Glomerular endothelial cell (primary cell): Measurements from ENCODE around the gene PCNX1. TPM values are rescaled to one million over a fixed set of nuclear protein-coding genes. Genes with fewer than 3 reads are reported as not detected.
"Not testable (repeated sequence)": the region's sequence is repeated elsewhere in the genome, so short reads cannot be mapped to it uniquely, and the experiment has no call there.

Experiments
- DNase-seq: peaks from one replicate; pipeline ENCODE4 v3.0.0-alpha.2; 2011; ENCODE audit warnings: low read depth, low spot score; ENCODE audit errors: extremely low read depth
- total RNA-seq: library from RNA; depleted of rRNA; stranded (reverse); fragments of >200 nt; gene quantifications from 2 replicates; pipeline ENCODE4 v1.2.3, GENCODE V29; 2015

PCNX1 gene
- total RNA-seq, 1 donor from 2014 or later: 27.9 TPM

- no peak for DNase-seq
These were observed 2.7 kb downstream of the PCNX1 start for GRCh38 chr14:70909733-70910614.

GRCh38 chr14:70915415-70915814 is 8.2 kb downstream of the PCNX1 start:
- no peak for DNase-seq

- no peak for DNase-seq
These were observed 9.0 kb downstream of the PCNX1 start for GRCh38 chr14:70916300-70916699.

GRCh38 chr14:70916799-70917198 is 9.5 kb downstream of the PCNX1 start:
- no peak for DNase-seq

- DNase-seq: no peak
These were observed 10.4 kb downstream of the PCNX1 start for GRCh38 chr14:70917633-70918032.

- DNase-seq: no peak
These were observed 12.5 kb downstream of the PCNX1 start for GRCh38 chr14:70919774-70920173.

- DNase-seq: no peak
These were observed 13.3 kb downstream of the PCNX1 start for GRCh38 chr14:70920608-70921007.

GRCh38 chr14:70921669-70922068 is 14.4 kb downstream of the PCNX1 start:
- DNase-seq: no peak

- DNase-seq: no peak
These were observed 17.3 kb downstream of the PCNX1 start for GRCh38 chr14:70924521-70924920.

- DNase-seq: no peak
These were observed 19.1 kb downstream of the PCNX1 start for GRCh38 chr14:70926235-70926830.

- DNase-seq: no peak
These were observed 23.7 kb downstream of the PCNX1 start for GRCh38 chr14:70931008-70931407.

- no peak for DNase-seq
These were observed 26.8 kb downstream of the PCNX1 start for GRCh38 chr14:70934084-70934483.

- no peak for DNase-seq
These were observed 27.4 kb downstream of the PCNX1 start for GRCh38 chr14:70934502-70935134.

- DNase-seq: no peak
These were observed 27.9 kb downstream of the PCNX1 start for GRCh38 chr14:70935135-70935534.

GRCh38 chr14:70939693-70940092 is 32.4 kb downstream of the PCNX1 start:
- not testable (repeated sequence) for DNase-seq

- not testable (repeated sequence) for DNase-seq
These were observed 34.5 kb downstream of the PCNX1 start for GRCh38 chr14:70941637-70942341.

- no peak for DNase-seq
These were observed 35.1 kb downstream of the PCNX1 start for GRCh38 chr14:70942342-70942706.

GRCh38 chr14:70942721-70943120 is 35.5 kb downstream of the PCNX1 start:
- DNase-seq: not testable (repeated sequence)

GRCh38 chr14:70943838-70944237 is 36.6 kb downstream of the PCNX1 start:
- DNase-seq: no peak

- no peak for DNase-seq
These were observed 40.5 kb downstream of the PCNX1 start for GRCh38 chr14:70947739-70948138.

GRCh38 chr14:70952485-70952884 is 45.2 kb downstream of the PCNX1 start:
- no peak for DNase-seq
